GM12801 (cell line): ENCODE results near the gene TEX12.

Experiments
- CTCF ChIP-seq: IDR thresholded peaks from one replicate; pipeline ENCODE4 v1.5.1; 2011; ENCODE audit warnings: control low read depth; ENCODE audit not compliant: insufficient read length; ENCODE audit errors: extremely low read depth

TEX12 gene

GRCh38 chr11:112196519-112197087 is 29.4 kb downstream of the TEX12 start:
- no peak for TF ChIP-seq CTCF

GRCh38 chr11:112200252-112200651 is 33.1 kb downstream of the TEX12 start:
- TF ChIP-seq CTCF: no peak

GRCh38 chr11:112206071-112206470 is 38.9 kb downstream of the TEX12 start:
- no peak for TF ChIP-seq CTCF

GRCh38 chr11:112210890-112211289 is 43.7 kb downstream of the TEX12 start:
- no peak for TF ChIP-seq CTCF

GRCh38 chr11:112211536-112211935 is 44.4 kb downstream of the TEX12 start:
- no peak for TF ChIP-seq CTCF

- TF ChIP-seq CTCF: no peak
Measured at GRCh38 chr11:112212290-112212689, 45.1 kb downstream of the TEX12 start.

- no peak for TF ChIP-seq CTCF
Measured at GRCh38 chr11:112212710-112213109, 45.5 kb downstream of the TEX12 start.
